Esophagus muscularis mucosa (tissue), 4 donors: ENCODE measurements around the gene PVR. TPM values are rescaled to one million over a fixed set of nuclear protein-coding genes. Genes with fewer than 3 reads are reported as not detected.

ENCODE experiments used
- DNase-seq: peaks from one replicate; pipeline ENCODE4 v3.0.0-alpha.2; 2017; ENCODE audit errors: extremely low spot score
- H3K27ac ChIP-seq, 4 donors: fragments of 200-600 bp; sonication (generic); replicated peaks in 1 of 4; 1 replicate in 3 of 4; 2 replicates in 1 of 4; pipeline ENCODE4 v1.5.1; 2016 to 2019; ENCODE audit warnings: mild to moderate bottlenecking in 1 of 4
- H3K27me3 ChIP-seq, 4 donors: fragments of 200-600 bp; sonication (generic); one replicate each; pipeline versions ENCODE4 v1.5.1 to v1.6.0; 2016 to 2019
- H3K36me3 ChIP-seq, 4 donors: fragments of 200-600 bp; sonication (generic); one replicate each; pipeline ENCODE4 v1.5.1; 2016 to 2019
- H3K4me1 ChIP-seq, 4 donors: fragments of 200-600 bp; sonication (generic); one replicate each; pipeline ENCODE4 v1.5.1; 2016 to 2019
- H3K4me3 ChIP-seq, 4 donors: fragments of 200-600 bp; sonication (generic); 1 replicate in 2 of 4; 2 replicates in 2 of 4; pipeline ENCODE4 v1.5.1; 2016 to 2019; ENCODE audit warnings: mild to moderate bottlenecking in 4 of 4, moderate library complexity in 1 of 4
- H3K9me3 ChIP-seq, 4 donors: fragments of 200-600 bp; sonication (generic); 1 replicate in 3 of 4; 2 replicates in 1 of 4; pipeline ENCODE4 v1.5.1; 2016 to 2019
- CTCF ChIP-seq, 3 experiments: fragments of 200-600 bp in 2 of 3; fragments of 450-650 bp in 1 of 3; sonication (generic) in 2 of 3; IDR thresholded peaks; one replicate each; pipeline ENCODE4 v1.5.1; 2017 to 2019; ENCODE audit warnings: antibody characterized with exemption in 3 of 3, mild to moderate bottlenecking in 2 of 3, moderate library complexity in 1 of 3
- EP300 ChIP-seq: sonication (generic); formaldehyde crosslinking; IDR thresholded peaks from one replicate; pipeline ENCODE4 v1.6.1; 2017; ENCODE audit warnings: antibody characterized with exemption
- POLR2A ChIP-seq: fragments of 450-650 bp; IDR thresholded peaks from one replicate; pipeline ENCODE4 v1.6.1; 2017; ENCODE audit warnings: antibody characterized with exemption, moderate library complexity, mild to moderate bottlenecking, low read depth
- POLR2AphosphoS5 ChIP-seq, 2 donors: sonication (generic); formaldehyde crosslinking; IDR thresholded peaks; one replicate each; pipeline ENCODE4 v1.6.1; 2017; ENCODE audit warnings: antibody characterized with exemption in 2 of 2
- WGBS: methylation state at CpG from one replicate; pipeline ENCODE4 v1.1.5; 2018; 5-methylcytosine and 5-hydroxymethylcytosine counted together
- intact Hi-C: fragments of 100-400 bp; cut with DNase I; formaldehyde crosslinking; loops from one replicate; pipeline ENCODE4 v1.15.1; 2023
- total RNA-seq, 4 donors: library from RNA; depleted of rRNA; stranded (reverse); fragments of >200 nt; gene quantifications; one replicate each; pipeline versions ENCODE4 v1.1.0 to v1.2.1, GENCODE V29; 2016

PVR gene
- total RNA-seq, 4 donors from 2014 or later = 20.8 to 58.3 (median 49.0) TPM

- H3K36me3 ChIP-seq = peaks cover 6 to 30% (median 22%) of the 10 kb centered on the region in 4 donors
- DNase-seq = no peak
- peaks cover 8 to 21% (median 16%) of the 10 kb centered on the region in 4 donors for H3K4me1 ChIP-seq
- H3K9me3 ChIP-seq = no peaks in the 10 kb centered on the region
- 33% methylated on average over 25 of the region's 25 CpGs for WGBS
- TF ChIP-seq EP300 = no peak
- peak; percentile 15 to 54 for TF ChIP-seq POLR2AphosphoS5 (IDR thresholded peaks at IDR 0.05)
- no peaks in the 10 kb centered on the region for H3K27me3 ChIP-seq
- intact Hi-C loops = loop anchor here (5.0 kb wide), 1 partner anchor 37 kb away; no protein-coding TSS in a partner anchor
- no peak overlapping the region for H3K4me3 ChIP-seq
- H3K27ac ChIP-seq = peak overlapping the region; percentile 6 to 50 (median 33)
Observed at GRCh38 chr19:44684892-44685863, 41.5 kb downstream of the PVR start.

DNA sequence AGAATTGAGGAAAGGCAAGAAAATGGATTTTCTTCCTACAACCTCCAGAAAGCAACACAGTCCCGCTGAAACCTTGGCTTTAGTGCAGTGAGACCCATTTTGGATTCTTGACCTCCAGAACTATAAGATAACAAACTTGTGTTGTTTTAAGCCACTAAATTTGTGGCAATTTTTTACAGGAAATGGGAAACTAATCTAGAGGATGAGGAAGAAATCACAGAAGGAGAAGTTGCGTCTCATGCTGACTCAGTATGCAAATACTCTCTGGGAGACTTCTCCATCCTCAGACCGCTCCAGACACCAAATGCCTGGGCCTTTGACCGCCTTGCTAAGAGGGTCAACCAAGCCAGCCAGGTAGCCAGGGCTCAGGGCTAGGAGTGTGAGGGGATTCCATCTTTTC lies 42.2 kb downstream of the PVR start:
- Histone ChIP-seq H3K27ac (peak overlapping the region in 2 of 4 donors; percentile 40 to 50), H3K27me3 (no peaks in the 10 kb centered on the region), H3K9me3 (no peaks in the 10 kb centered on the region), H3K4me3 (no peak overlapping the region), H3K36me3 (peaks cover 0 to 23% (median 15%) of the 10 kb centered on the region in 4 donors), H3K4me1 (peaks cover 8 to 21% (median 16%) of the 10 kb centered on the region in 4 donors)
- intact Hi-C loops = loop anchor here (5.0 kb wide), 1 partner anchor 36 kb away; no protein-coding TSS in a partner anchor
- 57% methylated on average over 4 of the region's 4 CpGs for WGBS
- no peak for DNase-seq
- TF ChIP-seq EP300 = no peak
- no peak for TF ChIP-seq CTCF (IDR thresholded peaks at IDR 0.05)
- TF ChIP-seq POLR2AphosphoS5 (IDR thresholded peaks at IDR 0.05) = no peak
- no peak for TF ChIP-seq POLR2A

DNA sequence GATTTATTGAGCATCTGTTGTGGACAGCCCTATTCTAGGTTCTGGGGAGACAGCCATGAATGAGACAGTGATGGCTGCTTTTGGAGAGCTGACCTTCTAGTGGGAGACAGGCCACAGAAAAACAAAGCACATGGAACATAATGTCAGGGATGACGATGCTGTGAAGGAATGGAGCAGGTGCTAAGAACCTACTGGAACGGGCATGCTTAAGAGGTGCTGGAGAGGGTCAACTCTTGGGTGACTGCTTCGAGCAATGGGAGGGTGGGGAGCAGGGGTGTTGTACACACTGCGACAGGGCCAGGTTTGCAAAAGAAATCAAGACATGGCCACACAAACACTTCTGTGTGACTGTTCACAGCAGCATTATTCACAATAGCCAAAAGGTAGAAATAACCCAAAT lies 43.2 kb downstream of the PVR start:
- Histone ChIP-seq H3K4me3 (no peak overlapping the region), H3K27me3 (no peaks in the 10 kb centered on the region), H3K9me3 (no peaks in the 10 kb centered on the region), H3K4me1 (peaks cover 12 to 24% (median 19%) of the 10 kb centered on the region in 4 donors), H3K36me3 (peaks cover 0 to 16% (median 9%) of the 10 kb centered on the region in 4 donors), H3K27ac (no peak overlapping the region)
- 71% methylated on average over 4 of the region's 4 CpGs for WGBS
- DNase-seq = no peak
- no peak for TF ChIP-seq CTCF (IDR thresholded peaks at IDR 0.05)
- no peak for TF ChIP-seq POLR2A
- no peak for TF ChIP-seq POLR2AphosphoS5 (IDR thresholded peaks at IDR 0.05)
- no peak for TF ChIP-seq EP300
- intact Hi-C loops = loop anchor here (5.0 kb wide), 1 partner anchor 35 kb away; no protein-coding TSS in a partner anchor

DNA sequence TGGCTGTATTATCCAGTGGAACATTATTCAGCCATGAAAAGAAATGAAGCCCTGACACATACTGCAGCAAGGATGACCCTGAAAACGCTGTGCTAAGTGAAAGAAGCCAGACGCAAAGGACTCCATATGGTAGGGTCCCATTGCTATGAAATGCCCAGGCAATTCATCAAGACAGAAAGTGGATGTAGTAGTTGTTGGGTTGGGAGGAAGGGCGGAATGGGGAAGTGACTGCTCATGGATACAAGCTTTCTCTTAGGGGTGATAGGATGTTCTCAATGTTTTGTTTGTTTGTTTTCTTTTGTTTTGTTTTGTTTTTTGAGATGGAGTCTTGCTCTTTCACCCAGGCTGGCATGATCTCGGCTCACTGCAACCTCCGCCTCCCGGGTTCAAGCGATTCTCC lies 44.2 kb downstream of the PVR start:
- no peaks in the 10 kb centered on the region for H3K9me3 ChIP-seq
- WGBS = 85% methylated on average over 7 of the region's 7 CpGs
- TF ChIP-seq EP300 = no peak
- no peak for TF ChIP-seq POLR2AphosphoS5 (IDR thresholded peaks at IDR 0.05)
- TF ChIP-seq CTCF (IDR thresholded peaks at IDR 0.05) = no peak
- TF ChIP-seq POLR2A = no peak
- no peak overlapping the region for H3K4me3 ChIP-seq
- intact Hi-C loops = loop anchor here (2.0 to 5.0 kb wide), 2 partner anchors 34 to 83 kb away; no protein-coding TSS in a partner anchor
- no peaks in the 10 kb centered on the region for H3K27me3 ChIP-seq
- no peak overlapping the region for H3K27ac ChIP-seq
- peaks cover 0 to 9% (median 6%) of the 10 kb centered on the region in 4 donors for H3K36me3 ChIP-seq
- no peak for DNase-seq
- peaks cover 17 to 26% (median 22%) of the 10 kb centered on the region in 4 donors for H3K4me1 ChIP-seq
